GM12878 (cell line): Measurements from ENCODE around the gene OGFR.

Source experiments
- BMI1 ChIP-seq: fragments of 450-650 bp; IDR thresholded peaks from 2 replicates; pipeline ENCODE4 v1.6.1; 2016; ENCODE audit warnings: mild to moderate bottlenecking, moderate library complexity, borderline replicate concordance
- BRCA1 ChIP-seq: IDR thresholded peaks from 2 replicates; pipeline ENCODE4 v1.6.1; 2011; ENCODE audit warnings: low read depth, low read length, improper control_type of control experiment
- CTCF ChIP-seq, 3 experiments: IDR thresholded peaks in 2 of 3; conservative IDR thresholded peaks in 1 of 3; 2 replicates each; pipeline ENCODE4 v1.5.1; 2011; ENCODE audit warnings: low read depth in 3 of 3, low read length in 3 of 3, mild to moderate bottlenecking in 3 of 3, control low read depth in 2 of 3, moderate library complexity in 2 of 3, inconsistent platforms in 1 of 3, mixed read lengths in 1 of 3; ENCODE audit not compliant: control insufficient read depth in 2 of 3, insufficient read depth in 1 of 3; ENCODE audit errors: extremely low read depth in 1 of 3
- FOS ChIP-seq: IDR thresholded peaks from 3 replicates; pipeline ENCODE4 v1.6.1; 2011; ENCODE audit warnings: borderline replicate concordance; ENCODE audit not compliant: insufficient read length; ENCODE audit errors: extremely low read depth
- MEF2A ChIP-seq: IDR thresholded peaks from 2 replicates; pipeline ENCODE4 v1.6.1; 2011; ENCODE audit warnings: low read depth, mild to moderate bottlenecking, low read length, moderate library complexity; ENCODE audit not compliant: insufficient read depth
- POLR2A ChIP-seq: IDR thresholded peaks from 2 replicates; pipeline ENCODE4 v1.6.1; 2011; ENCODE audit warnings: low read depth, mild to moderate bottlenecking, low read length
- TAF1 ChIP-seq: IDR thresholded peaks from 2 replicates; pipeline ENCODE4 v1.6.1; 2011; ENCODE audit warnings: mild to moderate bottlenecking, low read depth, low read length, borderline replicate concordance
- TBL1XR1 ChIP-seq: IDR thresholded peaks from 2 replicates; pipeline ENCODE4 v1.6.1; 2012; ENCODE audit warnings: low read depth, low read length, improper control_type of control experiment
- YBX1 ChIP-seq: fragments of 450-650 bp; IDR thresholded peaks from 2 replicates; pipeline ENCODE4 v1.6.1; 2016; ENCODE audit warnings: antibody characterized with exemption
- ZSCAN29 ChIP-seq: fragments of 450-650 bp; IDR thresholded peaks from 2 replicates; pipeline ENCODE4 v1.6.1; 2017; ENCODE audit warnings: mild to moderate bottlenecking, moderate library complexity
- TF ChIP-seq, protein P1 (sequence below): IDR thresholded peaks from 2 replicates; pipeline ENCODE4 v1.6.1; 2011; ENCODE audit warnings: low read depth, low read length, improper control_type of control experiment, borderline replicate concordance
- TF ChIP-seq, protein P2 (sequence below): IDR thresholded peaks from 2 replicates; pipeline ENCODE4 v1.6.1; 2012; ENCODE audit warnings: low read depth, low read length, improper control_type of control experiment

DNA sequence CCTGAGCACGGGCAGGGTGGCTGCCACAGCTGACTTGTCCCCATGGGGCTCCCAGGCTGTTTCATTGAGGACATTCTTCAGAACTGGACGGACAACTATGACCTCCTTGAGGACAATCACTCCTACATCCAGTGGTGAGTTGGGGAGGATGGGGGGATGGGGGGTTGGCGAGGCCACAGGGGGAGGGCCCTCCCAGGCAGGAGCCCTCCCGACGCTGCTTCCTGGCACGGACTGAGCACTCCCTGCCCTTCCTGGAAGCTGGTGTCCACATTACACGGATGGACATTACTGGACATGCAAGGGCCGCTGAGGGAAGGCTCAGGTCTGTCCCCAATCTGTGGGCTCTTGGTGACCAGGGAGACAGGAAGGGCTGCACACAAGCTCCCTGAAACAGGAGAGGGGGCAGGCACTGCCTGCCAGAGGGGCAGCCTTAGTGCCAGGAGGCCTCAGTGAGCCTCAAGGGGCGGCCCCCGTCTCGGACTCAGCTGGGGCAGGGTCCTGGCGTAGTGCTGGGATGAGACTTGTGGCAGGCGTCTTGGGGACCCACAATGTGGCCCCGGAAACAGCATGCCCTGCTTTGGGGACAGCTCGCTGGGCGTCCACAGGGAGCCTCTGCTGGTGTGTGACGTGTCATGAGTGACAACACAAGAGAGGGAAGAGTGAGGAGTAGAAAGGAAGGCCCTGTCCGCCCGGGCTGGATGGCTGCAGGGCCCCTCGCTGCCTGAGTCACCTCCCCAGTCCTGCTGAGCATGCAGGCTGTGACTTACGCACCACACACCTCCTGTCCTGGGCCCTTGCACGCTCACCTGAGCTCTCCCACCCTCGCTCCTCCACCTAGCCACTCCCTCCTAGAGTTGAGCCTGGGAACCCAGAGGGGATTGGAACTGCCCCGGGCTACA lies 5.1 kb downstream of the OGFR start:
- TF ChIP-seq CTCF (IDR thresholded peaks at IDR 0.05 in 2 of 3, conservative IDR thresholded peaks at IDR 0.05 in 1 of 3; ENCODE audit: control insufficient read depth in 2 of 3, extremely low read depth in 1 of 3, insufficient read depth in 1 of 3, low read depth in 3 of 3, low read length in 3 of 3) (no peak), POLR2A (no peak), BRCA1 (no peak), ZSCAN29 (no peak), FOS (no peak), BMI1 (no peak), MEF2A (no peak), TAF1 (no peak), TBL1XR1 (no peak), YBX1 (no peak)
- TF ChIP-seq, protein P1, sequence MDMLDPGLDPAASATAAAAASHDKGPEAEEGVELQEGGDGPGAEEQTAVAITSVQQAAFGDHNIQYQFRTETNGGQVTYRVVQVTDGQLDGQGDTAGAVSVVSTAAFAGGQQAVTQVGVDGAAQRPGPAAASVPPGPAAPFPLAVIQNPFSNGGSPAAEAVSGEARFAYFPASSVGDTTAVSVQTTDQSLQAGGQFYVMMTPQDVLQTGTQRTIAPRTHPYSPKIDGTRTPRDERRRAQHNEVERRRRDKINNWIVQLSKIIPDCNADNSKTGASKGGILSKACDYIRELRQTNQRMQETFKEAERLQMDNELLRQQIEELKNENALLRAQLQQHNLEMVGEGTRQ, result no peak
- TF ChIP-seq, protein P2, sequence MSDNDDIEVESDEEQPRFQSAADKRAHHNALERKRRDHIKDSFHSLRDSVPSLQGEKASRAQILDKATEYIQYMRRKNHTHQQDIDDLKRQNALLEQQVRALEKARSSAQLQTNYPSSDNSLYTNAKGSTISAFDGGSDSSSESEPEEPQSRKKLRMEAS, result no peak
